ENCODE results near the gene DOLPP1.

- TF ChIP-seq, protein P1, sequence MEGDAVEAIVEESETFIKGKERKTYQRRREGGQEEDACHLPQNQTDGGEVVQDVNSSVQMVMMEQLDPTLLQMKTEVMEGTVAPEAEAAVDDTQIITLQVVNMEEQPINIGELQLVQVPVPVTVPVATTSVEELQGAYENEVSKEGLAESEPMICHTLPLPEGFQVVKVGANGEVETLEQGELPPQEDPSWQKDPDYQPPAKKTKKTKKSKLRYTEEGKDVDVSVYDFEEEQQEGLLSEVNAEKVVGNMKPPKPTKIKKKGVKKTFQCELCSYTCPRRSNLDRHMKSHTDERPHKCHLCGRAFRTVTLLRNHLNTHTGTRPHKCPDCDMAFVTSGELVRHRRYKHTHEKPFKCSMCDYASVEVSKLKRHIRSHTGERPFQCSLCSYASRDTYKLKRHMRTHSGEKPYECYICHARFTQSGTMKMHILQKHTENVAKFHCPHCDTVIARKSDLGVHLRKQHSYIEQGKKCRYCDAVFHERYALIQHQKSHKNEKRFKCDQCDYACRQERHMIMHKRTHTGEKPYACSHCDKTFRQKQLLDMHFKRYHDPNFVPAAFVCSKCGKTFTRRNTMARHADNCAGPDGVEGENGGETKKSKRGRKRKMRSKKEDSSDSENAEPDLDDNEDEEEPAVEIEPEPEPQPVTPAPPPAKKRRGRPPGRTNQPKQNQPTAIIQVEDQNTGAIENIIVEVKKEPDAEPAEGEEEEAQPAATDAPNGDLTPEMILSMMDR (IDR thresholded peaks at IDR 0.05), result no peak
- TF ChIP-seq POLR2A (IDR thresholded peaks at IDR 0.05), result no peak
These were observed 12.9 kb downstream of the DOLPP1 start for GRCh38 chr9:129093602-129094386.
